GM19351 (cell line): ENCODE results near the gene PAM16.

Experiments
- ATAC-seq: cut with Tn5 transposase; IDR thresholded peaks from one replicate; pipeline ENCODE4 v1.9.1; 2021; ENCODE audit warnings: mild to moderate bottlenecking, moderate library complexity; ENCODE audit not compliant: unreplicated experiment

PAM16 gene

DNA sequence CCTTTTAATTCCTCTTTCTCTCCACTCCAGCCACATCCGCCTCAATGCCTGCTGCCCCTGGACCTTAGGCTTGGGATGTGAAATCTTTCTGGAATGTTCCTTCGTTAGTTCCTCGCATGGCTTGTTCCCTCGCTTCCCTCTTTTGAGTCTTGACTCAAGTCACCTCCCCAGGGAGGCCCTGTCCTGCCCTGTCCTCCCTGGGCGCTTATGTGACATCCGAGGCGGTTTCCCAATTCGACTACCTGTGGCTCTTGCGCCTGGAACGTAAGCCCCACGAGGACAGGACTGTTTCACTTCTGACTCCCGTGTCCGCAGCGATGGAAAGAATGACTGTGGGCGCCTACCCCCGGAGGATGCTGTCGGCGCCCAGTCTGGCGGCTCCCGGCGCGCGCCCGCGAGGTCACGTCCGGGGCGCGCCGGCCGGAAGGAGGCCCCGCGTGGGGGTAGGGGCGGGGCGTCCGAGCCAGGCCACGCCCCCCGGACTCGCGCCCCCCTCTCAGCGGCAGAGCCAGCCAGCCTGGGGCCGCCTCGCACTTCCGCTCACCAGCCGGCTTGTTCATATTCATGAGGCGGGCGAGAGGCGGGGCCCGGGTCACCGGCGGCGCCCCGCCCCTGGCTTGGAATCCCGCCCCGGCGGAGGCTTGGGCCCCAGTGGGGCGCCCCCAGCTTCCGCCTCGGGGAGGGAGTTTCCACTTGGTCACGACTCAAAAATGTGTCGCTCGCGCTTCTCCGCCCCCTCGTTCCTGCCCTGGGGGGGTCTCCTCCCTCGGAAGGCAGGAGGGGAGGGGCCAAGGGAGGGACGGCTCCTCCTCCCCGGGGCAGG, 43.7 kb downstream of the PAM16 start:
- peak; percentile 88 for ATAC-seq

DNA sequence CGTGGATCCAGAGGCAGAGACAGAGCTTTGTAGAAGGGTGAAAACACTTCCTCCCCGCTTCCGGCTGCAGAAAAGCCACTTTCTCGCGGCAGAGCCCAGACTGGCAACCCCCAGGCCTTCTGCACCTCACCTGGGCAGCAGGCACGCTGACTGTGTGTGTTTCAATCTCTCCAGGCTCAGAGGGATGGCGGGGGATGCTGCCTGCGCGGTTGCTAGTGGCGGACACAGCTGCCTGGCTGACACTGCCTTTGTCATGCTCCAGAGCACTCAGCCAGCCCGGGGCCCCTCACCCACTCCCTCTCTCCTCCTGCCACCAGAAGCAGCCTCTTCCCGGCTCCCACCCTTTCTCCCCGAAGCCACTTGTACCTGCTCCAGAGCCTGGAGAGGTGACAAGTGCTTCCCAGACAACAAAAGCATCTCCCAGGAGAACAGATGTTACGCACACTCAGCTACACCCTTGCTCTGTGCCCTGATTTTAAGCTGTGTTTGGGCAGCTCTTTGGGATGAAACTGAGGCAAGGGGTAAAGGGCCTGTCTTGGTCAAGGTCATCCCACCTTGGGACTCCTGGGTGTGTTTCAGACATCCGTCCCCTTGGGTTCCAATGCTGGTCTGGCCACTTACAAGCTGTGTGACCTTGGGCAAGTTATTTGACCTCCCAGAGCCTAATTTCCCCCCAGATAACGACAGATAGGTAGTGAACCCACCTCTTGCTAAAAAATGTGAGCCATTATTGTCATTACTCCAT, 44.5 kb downstream of the PAM16 start:
- ATAC-seq: no peak

DNA sequence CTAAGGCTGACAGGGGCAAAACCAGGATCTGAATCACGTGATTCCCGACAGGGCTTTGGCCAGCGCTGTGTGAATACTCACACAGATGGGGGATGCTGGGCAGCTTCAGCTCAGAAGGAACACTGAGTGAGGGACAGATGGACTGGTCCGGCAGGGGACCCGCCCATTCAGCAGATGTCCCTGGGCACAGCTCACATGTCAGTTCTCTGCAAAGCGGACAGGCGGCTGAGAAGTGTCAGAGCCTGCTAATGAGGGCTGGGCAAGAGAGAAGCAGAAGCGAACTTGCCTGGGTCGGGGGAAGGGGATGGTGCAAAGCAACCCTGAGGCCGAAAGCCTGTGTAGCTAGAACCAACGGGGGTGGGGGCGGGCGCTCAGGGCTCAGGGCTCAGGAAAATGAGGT, 47.1 kb downstream of the PAM16 start:
- no peak for ATAC-seq

DNA sequence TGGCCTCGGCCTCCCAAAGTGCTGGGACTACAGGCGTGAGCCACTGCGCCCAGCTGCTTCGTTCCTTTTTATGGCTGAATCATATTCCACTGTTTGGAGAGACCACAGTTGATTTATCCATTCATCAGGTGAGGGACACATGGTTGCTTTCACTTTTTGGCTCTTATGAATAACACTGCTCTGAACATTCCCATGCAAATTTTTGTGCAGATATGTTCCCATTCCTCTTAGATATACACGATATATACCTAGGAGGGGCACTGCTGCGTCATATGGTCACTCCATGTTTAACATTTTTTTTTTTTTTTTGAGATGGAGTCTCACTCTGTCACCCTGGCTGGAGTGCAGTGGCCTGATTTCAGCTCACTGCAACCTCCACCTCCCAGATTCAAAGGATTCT, 49.2 kb downstream of the PAM16 start:
- no peak for ATAC-seq

DNA sequence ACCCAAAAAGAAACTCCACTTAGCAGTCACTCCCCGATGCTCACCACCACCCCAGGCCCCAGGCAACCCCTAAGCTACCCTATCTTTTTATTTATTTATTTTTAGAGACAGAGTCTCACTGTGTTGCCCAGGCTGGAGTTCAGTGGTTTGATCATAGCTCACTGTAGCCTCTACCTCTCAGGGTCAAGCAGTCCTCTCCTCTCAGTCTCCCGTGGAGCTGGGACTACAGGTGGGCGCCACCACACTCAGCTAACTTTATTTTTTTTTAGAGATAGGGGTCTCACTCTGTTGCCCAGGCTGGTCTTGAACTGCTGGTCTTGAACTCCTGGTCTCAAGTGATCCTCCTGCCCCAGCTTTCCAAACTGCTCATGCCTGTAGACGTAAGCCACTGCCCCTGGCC, 49.9 kb downstream of the PAM16 start:
- ATAC-seq: no peak

DNA sequence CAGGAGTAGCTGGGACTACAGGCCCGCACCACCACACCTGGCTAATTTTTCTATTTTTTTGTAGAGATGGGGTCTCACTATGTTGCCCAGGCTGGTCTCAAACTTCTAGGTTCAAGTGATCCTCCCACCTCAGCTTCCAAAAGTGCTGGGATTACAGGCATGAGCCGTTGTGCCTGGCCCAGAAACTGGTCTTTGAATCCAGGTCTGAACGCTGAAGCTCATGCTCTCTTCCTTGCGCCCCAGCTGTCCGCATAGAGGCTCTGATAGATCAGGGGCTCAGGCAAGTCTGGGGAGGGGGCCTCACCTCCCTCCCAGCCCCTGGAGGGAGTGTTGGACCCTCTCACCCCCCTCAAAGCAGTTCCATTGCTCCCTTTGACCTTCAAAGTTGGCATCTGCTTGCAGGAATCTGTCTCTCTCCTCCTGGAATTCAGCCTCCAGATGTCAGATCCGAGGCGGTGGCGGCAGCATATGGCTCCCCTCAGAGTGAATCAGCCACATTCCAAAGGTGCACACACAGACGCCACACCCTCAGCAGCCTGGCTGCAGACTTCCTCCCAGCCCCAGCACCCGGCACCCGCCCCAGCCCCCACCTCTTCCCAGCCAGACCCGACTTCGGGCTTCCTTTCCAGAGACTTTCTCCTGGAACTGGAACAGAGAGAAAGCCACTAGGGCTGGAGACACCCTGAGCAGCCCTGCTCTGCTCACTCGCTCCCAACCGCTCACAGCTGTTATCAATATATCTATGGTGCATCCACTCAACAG, 52.2 kb downstream of the PAM16 start:
- ATAC-seq: no peak

DNA sequence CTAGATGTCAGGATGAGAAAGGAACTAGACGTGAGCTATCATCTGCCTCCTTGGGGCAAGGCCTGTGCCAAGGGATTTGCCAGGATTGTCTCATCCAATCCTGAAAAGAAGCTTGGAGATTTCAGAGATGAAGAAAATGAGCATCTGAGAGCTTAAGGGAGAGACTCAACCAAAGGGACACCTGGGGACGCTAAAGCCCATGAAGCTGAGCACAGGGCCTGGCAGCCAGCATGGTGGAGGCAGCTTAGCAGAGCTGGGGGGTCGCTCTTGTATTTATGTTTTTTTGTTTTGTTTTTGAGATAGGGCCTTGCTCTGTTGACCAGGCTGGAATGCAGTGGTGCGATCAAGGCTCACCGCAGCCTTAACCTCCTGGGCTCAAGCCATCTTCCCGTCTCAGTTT, 53.6 kb downstream of the PAM16 start:
- no peak for ATAC-seq

DNA sequence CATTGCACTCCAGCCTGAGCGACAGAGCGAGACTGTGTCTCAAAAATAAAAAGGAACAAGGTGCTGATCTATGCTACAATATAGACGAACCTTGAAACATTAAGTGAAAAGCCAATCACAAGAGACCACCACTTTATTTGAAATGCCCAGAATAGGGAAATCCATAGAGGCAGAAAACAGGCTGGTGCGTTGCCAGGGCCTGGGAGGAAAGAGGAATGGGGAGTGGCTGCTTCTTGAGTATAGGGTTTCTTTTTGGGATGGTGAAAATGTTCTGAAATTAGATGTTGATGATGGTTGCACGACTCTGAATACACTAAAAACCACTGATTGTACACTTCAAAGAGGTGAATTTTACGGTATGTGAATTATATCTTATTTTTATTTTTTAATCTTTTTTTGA, 55.5 kb downstream of the PAM16 start:
- ATAC-seq: no peak

DNA sequence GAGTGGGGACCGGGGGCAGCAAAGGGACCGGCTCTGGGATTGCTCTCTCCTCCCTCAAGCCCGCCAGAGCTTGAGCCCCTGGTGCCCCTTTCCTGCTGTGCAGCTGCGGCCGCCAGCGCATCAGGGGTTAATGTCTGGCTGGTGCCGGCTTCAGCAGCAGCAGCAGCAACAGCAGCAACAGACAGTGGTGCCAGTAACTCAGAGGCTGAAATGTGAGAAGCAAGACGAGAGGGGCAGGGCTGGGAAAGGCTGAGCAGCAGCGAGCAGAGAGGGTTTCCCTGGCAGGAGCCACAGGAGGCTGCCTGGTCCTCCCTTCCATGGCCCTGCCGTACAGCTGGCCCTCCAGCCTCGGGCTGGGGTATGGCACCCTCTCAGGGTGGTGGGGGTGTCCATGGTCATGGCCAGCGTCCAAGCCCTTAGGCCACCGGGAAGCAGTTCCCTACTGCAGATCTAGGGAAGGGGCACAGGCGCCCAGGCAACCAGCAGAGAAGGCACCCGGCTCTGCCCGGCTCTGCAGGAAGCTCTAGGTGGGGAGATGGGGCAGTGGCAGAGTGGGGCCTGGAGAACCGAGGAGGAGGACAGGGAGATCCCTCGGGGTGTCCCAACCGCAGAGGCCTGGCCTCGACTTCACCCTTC, 57.2 kb downstream of the PAM16 start:
- ATAC-seq: no peak

DNA sequence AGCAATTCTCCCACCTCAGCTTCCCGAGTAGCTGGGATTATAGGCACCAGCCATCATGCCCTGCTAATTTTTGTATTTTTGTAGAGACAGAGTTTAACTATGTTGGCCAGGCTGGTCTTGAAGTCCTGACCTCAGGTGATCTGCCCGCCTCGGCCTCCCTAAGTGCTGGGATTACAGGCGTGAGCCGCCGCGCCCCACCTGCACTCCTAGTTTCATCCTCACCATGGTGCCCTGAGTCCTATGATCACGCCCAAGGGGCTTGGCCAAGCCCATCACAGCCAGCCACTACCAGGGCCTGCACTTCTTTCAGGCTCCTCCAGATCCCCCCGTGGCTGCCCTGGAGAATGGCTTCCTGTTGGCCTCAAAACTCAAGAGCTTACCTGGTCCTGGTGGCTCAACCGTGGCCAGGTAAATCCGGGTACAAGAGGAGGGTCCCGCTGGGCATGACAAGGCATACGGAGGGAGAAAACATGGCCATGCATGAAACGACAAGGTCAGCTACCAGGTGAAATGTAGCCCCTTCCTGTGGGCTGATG, 57.9 kb downstream of the PAM16 start:
- ATAC-seq: no peak

DNA sequence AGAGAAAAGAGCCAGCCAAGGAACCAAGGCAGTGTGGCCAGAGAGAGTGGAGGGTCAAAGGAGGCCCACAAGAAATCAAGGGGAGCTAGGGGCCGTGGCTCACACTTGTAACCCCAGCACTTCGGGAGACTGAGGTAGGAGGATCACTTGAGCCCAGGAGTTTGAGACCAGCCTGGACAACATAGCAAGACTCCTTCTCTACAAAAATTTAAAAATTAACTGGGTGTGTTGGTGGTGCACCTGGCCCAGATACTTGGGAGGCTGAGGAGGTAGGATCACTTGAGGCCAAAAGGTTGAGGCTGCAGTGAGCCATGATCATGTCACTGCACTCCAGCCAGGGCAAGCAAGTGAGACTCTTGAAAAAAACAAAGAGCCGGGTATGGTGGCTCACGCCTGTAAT, 59.4 kb downstream of the PAM16 start:
- no peak for ATAC-seq
